GM19468 (cell line): ENCODE results near the gene ACAP1.
A peak's percentile ranks its signal among the peaks of the same experiment; 100 is the strongest.

Experiments used
- ATAC-seq: cut with Tn5 transposase; IDR thresholded peaks from one replicate; pipeline ENCODE4 v1.9.1; 2021; ENCODE audit warnings: mild to moderate bottlenecking, moderate library complexity, moderate number of reproducible peaks; ENCODE audit not compliant: unreplicated experiment; ENCODE audit errors: extremely low read depth

The ACAP1 gene, protein sequence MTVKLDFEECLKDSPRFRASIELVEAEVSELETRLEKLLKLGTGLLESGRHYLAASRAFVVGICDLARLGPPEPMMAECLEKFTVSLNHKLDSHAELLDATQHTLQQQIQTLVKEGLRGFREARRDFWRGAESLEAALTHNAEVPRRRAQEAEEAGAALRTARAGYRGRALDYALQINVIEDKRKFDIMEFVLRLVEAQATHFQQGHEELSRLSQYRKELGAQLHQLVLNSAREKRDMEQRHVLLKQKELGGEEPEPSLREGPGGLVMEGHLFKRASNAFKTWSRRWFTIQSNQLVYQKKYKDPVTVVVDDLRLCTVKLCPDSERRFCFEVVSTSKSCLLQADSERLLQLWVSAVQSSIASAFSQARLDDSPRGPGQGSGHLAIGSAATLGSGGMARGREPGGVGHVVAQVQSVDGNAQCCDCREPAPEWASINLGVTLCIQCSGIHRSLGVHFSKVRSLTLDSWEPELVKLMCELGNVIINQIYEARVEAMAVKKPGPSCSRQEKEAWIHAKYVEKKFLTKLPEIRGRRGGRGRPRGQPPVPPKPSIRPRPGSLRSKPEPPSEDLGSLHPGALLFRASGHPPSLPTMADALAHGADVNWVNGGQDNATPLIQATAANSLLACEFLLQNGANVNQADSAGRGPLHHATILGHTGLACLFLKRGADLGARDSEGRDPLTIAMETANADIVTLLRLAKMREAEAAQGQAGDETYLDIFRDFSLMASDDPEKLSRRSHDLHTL

DNA sequence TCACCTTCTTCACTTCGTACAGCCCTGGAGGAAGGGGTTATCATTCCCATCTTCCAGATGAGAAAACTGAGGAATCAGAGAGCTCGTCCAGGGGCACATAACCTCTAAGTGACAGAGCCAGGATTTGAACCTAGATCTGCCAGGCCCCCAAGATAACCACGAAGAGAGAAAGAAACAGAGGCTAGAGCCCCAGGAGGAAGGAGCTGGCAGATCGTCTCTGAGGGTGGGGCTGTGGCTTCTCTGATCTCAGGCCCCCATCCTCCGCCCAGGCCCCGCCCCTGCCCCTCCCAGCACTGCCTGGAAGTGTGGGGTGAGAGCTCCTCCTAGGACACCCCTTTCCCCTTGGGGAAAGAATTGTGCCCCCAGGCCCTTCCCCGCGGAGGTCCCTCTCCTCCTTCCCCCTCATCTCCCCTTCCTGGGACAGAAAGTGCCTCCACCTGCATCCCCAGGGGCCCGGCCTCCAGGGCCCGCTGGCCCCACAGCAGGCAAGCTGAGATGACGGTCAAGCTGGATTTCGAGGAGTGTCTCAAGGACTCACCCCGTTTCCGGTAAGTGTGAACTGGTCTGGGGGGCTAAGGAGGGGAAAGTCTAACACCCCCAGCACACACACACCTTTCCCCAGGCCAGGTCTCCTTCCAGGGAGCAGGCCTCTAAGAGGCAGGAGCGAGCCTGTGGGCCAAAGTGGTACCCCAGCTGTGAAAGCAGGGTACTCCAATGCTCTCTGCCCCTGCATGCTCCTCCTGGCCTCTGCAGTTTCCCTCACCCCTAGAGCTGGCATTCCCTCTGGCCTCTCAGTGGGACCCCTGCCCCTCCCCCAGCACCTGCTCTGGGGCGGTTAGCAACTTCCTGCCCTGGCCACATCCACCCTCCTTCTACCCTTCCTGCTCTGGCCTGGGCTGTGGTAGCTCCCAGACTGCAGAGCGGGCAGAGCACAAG is at the start of gene ACAP1:
TSS of gene ACAP1 (plus strand) at position 290 of the 936 bp plus-strand sequence. CDS start at position 496, 206 bp downstream.
- ATAC-seq = no peak

- ATAC-seq = no peak
These were observed 46.9 kb upstream of the ACAP1 start for GRCh38 chr17:7289256-7290032.

GRCh38 chr17:7290166-7290565 is 46.2 kb upstream of the ACAP1 start:
- ATAC-seq = no peak

DNA sequence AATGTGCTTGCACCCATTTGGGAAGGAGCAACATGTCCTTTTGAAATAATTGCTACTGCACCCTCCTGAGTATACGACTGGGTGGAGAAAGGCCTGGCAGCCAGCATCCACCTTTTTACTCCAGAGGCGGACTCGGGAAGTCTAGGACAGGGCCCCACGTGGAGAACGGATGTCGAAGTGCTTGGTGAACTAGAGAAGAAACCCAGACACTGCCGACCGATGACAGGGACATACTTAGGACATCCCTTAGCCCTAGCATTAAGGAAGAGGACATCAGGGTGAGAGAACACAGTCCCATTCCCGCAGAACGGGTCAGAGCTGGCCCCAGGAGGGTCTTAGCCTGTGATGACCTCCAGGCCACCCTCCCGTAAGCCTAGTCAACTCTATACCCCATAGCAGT is 45.6 kb upstream of the ACAP1 start:
- ATAC-seq = no peak

DNA sequence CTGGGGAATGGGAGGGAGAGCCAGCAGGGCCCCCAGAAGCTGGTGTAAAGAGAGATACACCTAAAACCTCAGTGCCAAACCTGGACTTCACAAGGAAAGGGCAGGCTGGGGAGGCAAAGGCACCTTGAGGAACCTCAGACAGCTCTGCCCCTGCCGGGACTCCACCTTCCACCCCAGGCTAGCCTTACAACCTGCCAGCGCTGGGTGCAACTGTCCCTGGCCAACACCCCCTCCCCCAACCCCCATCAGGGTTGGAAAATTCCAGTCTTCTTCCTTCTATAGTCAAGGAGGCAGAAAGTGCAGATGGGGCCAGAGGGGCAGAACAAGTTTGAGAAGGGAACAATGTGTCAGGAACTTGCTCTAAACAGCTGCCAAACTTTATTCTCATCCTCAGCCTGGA is 44.1 kb upstream of the ACAP1 start:
- ATAC-seq = no peak

GRCh38 chr17:7292729-7293128 is 43.6 kb upstream of the ACAP1 start:
- no peak for ATAC-seq

DNA sequence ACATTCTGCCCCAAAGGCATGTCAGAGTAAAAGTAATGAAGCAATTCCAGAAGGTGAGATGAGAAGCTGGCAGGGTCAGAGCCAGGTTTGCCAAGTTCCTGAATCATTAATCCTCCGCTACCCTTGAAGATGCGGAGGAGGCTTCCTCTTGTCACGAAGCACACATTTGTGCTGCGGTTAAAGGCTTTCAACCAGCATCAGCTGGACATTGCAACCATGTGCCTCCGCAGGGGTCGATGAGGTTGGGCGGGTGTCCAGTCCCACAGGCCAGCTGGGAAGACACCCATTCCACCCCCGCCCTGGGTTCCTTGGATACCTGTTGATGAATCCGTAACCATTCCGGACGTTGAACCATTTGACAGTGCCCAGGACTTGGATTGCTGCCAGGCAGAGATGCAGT is 43.2 kb upstream of the ACAP1 start:
- no peak for ATAC-seq

- no peak for ATAC-seq
These were observed 42.3 kb upstream of the ACAP1 start for GRCh38 chr17:7293816-7294613.

- no peak for ATAC-seq
These were observed 41.6 kb upstream of the ACAP1 start, which contains the start of gene YBX2 for GRCh38 chr17:7294614-7295153. Gene YBX2 (minus strand): TSS chr17:7294639. CDS start chr17:7294500, 139 bp downstream.

DNA sequence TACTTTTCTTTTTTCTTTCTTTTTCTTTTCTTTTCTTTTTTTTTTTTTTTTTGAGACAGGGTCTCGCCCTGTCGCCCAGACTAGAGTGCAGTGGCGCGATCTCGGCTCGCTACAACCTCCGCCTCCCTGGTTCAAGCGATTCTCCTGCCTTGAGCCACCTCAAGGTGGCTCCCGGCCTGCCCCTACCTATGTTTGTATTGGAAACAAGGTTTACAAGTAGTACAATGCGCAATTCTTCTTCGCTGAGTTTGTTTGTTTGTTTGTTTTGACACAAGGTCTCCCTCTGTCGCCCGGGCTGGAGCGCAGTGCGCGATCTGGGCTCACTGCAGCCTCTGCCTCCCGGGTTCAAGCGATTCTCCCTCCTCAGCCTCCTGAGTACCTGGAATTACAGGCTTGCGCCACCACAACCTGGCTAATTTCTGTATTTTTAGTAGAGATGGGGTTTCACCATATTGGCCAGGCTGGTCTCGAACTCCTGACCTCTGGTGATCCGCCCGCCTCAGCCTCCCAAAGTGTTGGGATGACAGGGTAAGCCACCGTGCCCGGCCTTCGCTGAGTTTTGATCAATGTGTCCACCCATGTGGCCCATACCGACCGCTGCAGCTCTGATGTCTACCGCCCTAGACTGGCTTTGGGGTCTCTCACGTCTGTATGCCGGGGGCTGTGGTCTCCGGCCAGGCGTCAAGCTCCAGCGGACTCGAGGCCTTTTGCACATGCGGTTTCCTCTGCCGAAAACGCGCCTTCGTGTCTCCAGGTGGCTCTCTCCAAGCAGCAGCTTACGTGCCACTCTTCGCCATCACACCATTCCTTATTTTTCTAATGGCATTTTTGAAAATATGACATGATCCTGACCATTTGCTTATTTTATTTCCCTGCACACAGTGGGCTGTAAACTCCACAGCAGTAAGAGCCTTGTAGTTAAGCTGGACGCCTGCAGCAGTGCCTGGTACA is 40.8 kb upstream of the ACAP1 start:
- no peak for ATAC-seq

DNA sequence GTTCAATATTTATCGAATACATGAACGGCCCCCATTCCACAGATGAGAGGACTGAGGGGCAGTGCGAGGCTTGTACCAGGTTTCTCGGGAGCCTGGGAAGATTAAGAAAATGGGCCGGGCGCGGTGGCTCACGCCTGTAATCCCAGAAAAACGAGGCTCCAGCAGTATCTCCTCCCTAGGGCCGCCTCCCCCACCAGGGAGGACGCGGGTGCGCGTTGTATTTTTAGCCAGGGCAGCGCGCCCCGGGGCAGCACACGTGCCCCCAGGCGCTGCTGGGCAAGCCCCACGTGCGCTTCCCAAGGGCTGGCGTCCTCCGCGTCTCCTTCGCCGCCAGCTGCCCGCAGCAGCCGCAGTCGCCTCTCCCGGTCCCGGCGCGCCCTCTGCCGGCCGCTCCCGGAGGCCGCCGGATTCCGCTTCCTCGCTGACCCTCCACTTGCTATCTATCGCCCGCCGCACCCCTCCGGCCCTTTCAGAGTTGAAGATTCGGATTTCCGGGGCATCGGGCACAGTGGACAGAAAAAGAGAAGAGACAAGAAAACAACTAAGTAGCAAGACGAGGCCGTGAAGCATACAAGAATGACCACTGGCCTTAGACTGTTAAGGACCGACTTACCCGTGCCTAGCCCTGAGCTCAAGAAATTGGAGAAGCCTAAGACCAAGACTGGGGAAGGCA is 40.0 kb upstream of the ACAP1 start:
- ATAC-seq = no peak

DNA sequence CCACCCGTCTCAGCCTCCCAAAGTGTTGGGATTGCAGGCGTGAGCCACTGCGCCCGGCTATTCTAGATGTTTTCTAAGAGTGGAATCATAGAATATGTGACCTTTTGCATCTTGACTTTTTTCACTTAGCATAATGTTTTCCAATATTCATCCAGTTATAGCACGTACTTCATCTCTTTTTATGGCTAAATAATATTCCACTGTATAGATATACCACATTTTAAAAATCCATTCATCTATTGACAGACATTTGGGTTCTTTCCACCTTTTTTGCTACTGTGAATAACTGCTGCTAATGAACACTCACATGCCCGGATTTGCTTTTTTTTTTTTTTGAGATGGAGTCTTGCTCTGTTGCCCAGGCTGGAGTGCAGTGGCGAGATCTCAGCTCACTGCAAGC is 32.1 kb upstream of the ACAP1 start:
- ATAC-seq = no peak

GRCh38 chr17:7306911-7307685 is 29.2 kb upstream of the ACAP1 start, which contains the start of gene EIF5A:
Gene EIF5A (plus strand): TSS chr17:7307628. CDS start chr17:7309636, 2,008 bp downstream.
- peak; percentile 54 for ATAC-seq

DNA sequence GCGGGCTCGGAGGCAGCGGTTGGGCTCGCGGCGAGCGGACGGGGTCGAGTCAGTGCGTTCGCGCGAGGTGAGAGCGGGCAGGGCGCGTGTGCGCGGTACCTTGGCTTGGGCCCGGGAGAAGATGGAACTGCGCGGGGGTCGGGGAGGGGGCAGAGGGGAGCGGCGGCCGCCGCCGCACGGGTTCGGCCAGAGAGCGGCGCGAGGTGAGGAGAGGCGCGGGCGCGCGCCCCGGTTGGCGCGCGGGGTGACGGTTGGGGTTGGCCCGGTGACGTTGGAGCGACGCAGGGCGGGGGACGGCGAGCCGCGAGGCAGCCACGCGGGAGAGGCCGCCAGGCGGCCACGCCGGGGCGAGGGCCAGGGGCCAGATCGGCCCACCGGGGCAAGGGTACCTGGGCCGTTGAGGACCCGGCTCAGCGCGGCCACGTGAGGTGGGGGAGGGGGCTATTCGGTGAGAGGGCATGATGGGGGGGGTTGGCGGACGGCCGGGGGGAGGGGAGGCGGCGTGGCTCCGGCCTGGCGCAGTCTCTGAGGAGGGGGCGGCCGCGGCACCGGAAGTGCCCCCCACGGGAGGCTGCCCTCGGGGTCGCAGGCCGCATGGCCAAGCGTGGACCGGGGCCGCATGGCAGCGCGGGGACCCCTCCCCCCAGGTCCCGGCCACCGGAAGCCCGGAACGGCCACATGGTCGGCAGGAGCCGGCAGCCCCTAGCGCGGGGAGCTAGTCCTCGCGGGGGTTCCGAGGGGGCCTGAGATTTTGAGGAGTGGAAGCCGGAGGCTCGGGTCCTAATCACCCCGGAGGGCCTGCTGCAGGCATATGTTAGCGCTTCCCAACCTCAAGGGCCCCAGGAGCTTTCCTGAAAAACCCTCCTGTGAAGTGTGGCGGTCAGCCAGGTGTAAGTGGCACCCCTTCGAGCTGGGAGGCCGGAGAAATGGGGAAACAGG is 28.4 kb upstream of the ACAP1 start:
- ATAC-seq = no peak
